H9 (cell line): Measurements from ENCODE around the gene SLC35B4. TPM values are rescaled to one million over a fixed set of nuclear protein-coding genes. Genes with fewer than 3 reads are reported as not detected.

Source experiments
- DNase-seq: peaks from one replicate; pipeline ENCODE4 v3.0.0-alpha.2; 2017
- H2AFZ ChIP-seq: one replicate; pipeline ENCODE4 v1.6.1; 2013; ENCODE audit warnings: mild to moderate bottlenecking, low read length, control low read depth, moderate library complexity
- H2AK5ac ChIP-seq: 2 replicates; pipeline ENCODE4 v1.6.1; 2013; ENCODE audit warnings: low read length, control low read depth, mixed read lengths; ENCODE audit not compliant: insufficient read length
- H2BK120ac ChIP-seq: one replicate; pipeline ENCODE4 v1.6.1; 2013; ENCODE audit warnings: low read depth, mild to moderate bottlenecking, low read length, control low read depth, inconsistent platforms; ENCODE audit not compliant: poor library complexity, severe bottlenecking
- H2BK12ac ChIP-seq: 2 replicates; pipeline ENCODE4 v1.6.1; 2013; ENCODE audit warnings: low read length, control low read depth, mixed read lengths, low read depth; ENCODE audit not compliant: insufficient read length
- H2BK15ac ChIP-seq: 2 replicates; pipeline ENCODE4 v1.6.1; 2013; ENCODE audit warnings: low read depth, low read length, control low read depth
- H2BK20ac ChIP-seq: one replicate; pipeline ENCODE4 v1.6.1; 2013; ENCODE audit warnings: low read depth, mild to moderate bottlenecking, low read length, control low read depth, inconsistent platforms; ENCODE audit not compliant: poor library complexity, severe bottlenecking
- H2BK5ac ChIP-seq: 2 replicates; pipeline ENCODE4 v1.6.1; 2013; ENCODE audit warnings: low read length, control low read depth, mixed read lengths; ENCODE audit not compliant: insufficient read length
- H3K14ac ChIP-seq: 2 replicates; pipeline ENCODE4 v1.6.1; 2013; ENCODE audit warnings: low read length, control low read depth; ENCODE audit not compliant: insufficient read depth
- H3K18ac ChIP-seq: 2 replicates; pipeline ENCODE4 v1.6.1; 2013; ENCODE audit warnings: low read depth, mild to moderate bottlenecking, mixed read lengths, low read length, control low read depth; ENCODE audit not compliant: insufficient read length
- H3K23ac ChIP-seq: 2 replicates; pipeline ENCODE4 v1.6.1; 2013; ENCODE audit warnings: low read length, control low read depth, mixed read lengths, low read depth; ENCODE audit not compliant: insufficient read length
- H3K23me2 ChIP-seq: 2 replicates; pipeline ENCODE4 v1.6.1; 2013; ENCODE audit warnings: low read depth, mild to moderate bottlenecking, mixed read lengths, low read length, control low read depth; ENCODE audit not compliant: insufficient read length, poor library complexity, severe bottlenecking
- H3K27ac ChIP-seq: 2 replicates; pipeline ENCODE4 v1.5.1; 2013; ENCODE audit warnings: low read length, control low read depth, mixed read lengths, low read depth; ENCODE audit not compliant: insufficient read length
- H3K27me3 ChIP-seq: 2 replicates; pipeline ENCODE4 v1.6.1; 2013; ENCODE audit warnings: low read length, control low read depth, inconsistent platforms; ENCODE audit not compliant: insufficient read depth
- H3K4ac ChIP-seq: 2 replicates; pipeline ENCODE4 v1.6.1; 2013; ENCODE audit warnings: low read depth, mild to moderate bottlenecking, control low read depth, inconsistent platforms, low read length, moderate library complexity
- H3K4me1 ChIP-seq: 2 replicates; pipeline ENCODE4 v1.6.1; 2013; ENCODE audit warnings: low read length, control low read depth, inconsistent platforms; ENCODE audit not compliant: insufficient read depth
- H3K4me2 ChIP-seq: 2 replicates; pipeline ENCODE4 v1.6.1; 2013; ENCODE audit warnings: low read length, control low read depth, mixed read lengths; ENCODE audit not compliant: insufficient read length, insufficient read depth
- H3K56ac ChIP-seq: 2 replicates; pipeline ENCODE4 v1.6.1; 2013; ENCODE audit warnings: low read depth, mild to moderate bottlenecking, mixed read lengths, low read length, control low read depth; ENCODE audit not compliant: insufficient read length
- H3K79me1 ChIP-seq: 2 replicates; pipeline ENCODE4 v1.6.1; 2013; ENCODE audit warnings: low read depth, mild to moderate bottlenecking, moderate library complexity, low read length, control low read depth, inconsistent platforms; ENCODE audit not compliant: insufficient read depth, poor library complexity, severe bottlenecking
- H3K79me2 ChIP-seq: 2 replicates; pipeline ENCODE4 v1.6.1; 2013; ENCODE audit warnings: low read length, control low read depth, inconsistent platforms; ENCODE audit not compliant: insufficient read depth
- H3K9ac ChIP-seq: 2 replicates; pipeline ENCODE4 v1.6.1; 2013; ENCODE audit warnings: low read length, control low read depth, mixed read lengths; ENCODE audit not compliant: insufficient read length; ENCODE audit errors: extremely low read depth
- H3K9me3 ChIP-seq: one replicate; pipeline ENCODE4 v1.6.1; 2013; ENCODE audit warnings: low read depth, low read length, inconsistent platforms; ENCODE audit not compliant: control insufficient read depth
- H3T11ph ChIP-seq: one replicate; pipeline ENCODE4 v1.6.1; 2013; ENCODE audit warnings: mild to moderate bottlenecking, low read length, control low read depth, inconsistent platforms
- H4K20me1 ChIP-seq: one replicate; pipeline ENCODE4 v1.6.1; 2013; ENCODE audit not compliant: control insufficient read depth, insufficient read length, insufficient read depth
- H4K5ac ChIP-seq: 2 replicates; pipeline ENCODE4 v1.6.1; 2013; ENCODE audit warnings: low read depth, mild to moderate bottlenecking, mixed read lengths, low read length, control low read depth; ENCODE audit not compliant: insufficient read length
- H4K8ac ChIP-seq: replicated peaks from 2 replicates; pipeline ENCODE4 v1.6.1; 2013; ENCODE audit warnings: low read length, control low read depth, mixed read lengths, low read depth; ENCODE audit not compliant: insufficient read length
- H4K91ac ChIP-seq: 2 replicates; pipeline ENCODE4 v1.6.1; 2013; ENCODE audit warnings: low read depth, mild to moderate bottlenecking, moderate library complexity, mixed read lengths, low read length, control low read depth; ENCODE audit not compliant: insufficient read length
- H3K27ac Mint-ChIP-seq, 3 experiments: 2 replicates in 2 of 3; 3 replicates in 1 of 3; pipeline ENCODE4 v1.8.0; 2020 to 2021; ENCODE audit warnings: mixed read lengths in 3 of 3, mild to moderate bottlenecking in 1 of 3, moderate library complexity in 1 of 3
- H3K27me3 Mint-ChIP-seq: 2 replicates; pipeline ENCODE4 v1.8.0; 2021; ENCODE audit warnings: low read depth, mild to moderate bottlenecking, moderate library complexity, mixed read lengths
- H3K36me3 Mint-ChIP-seq, 3 experiments: 2 replicates in 2 of 3; 3 replicates in 1 of 3; pipeline ENCODE4 v1.8.0; 2020 to 2021; ENCODE audit warnings: low read depth in 3 of 3, mixed read lengths in 3 of 3; ENCODE audit not compliant: insufficient read depth in 1 of 3
- H3K4me1 Mint-ChIP-seq, 2 experiments: 2 replicates each; pipeline ENCODE4 v1.8.0; 2020; ENCODE audit warnings: mixed read lengths in 2 of 2
- H3K4me3 Mint-ChIP-seq, 2 experiments: 2 replicates in 1 of 2; 3 replicates in 1 of 2; pipeline ENCODE4 v1.8.0; 2020 to 2021; ENCODE audit warnings: mild to moderate bottlenecking in 2 of 2, mixed read lengths in 2 of 2, moderate library complexity in 1 of 2
- H3K9me3 Mint-ChIP-seq, 2 experiments: 2 replicates in 1 of 2; 3 replicates in 1 of 2; pipeline ENCODE4 v1.8.0; 2020; ENCODE audit warnings: mild to moderate bottlenecking in 2 of 2, mixed read lengths in 2 of 2, moderate library complexity in 1 of 2
- total RNA-seq: library from RNA; stranded (reverse); gene quantifications from 2 replicates; pipeline ENCODE4 v1.2.1, GENCODE V29; 2021
- TF ChIP-seq, protein P1 (sequence below): fragments of 200-600 bp; sonication (generic); conservative IDR thresholded peaks from 3 replicates; pipeline ENCODE4 v1.8.0; 2021; ENCODE audit warnings: antibody characterized with exemption, mild to moderate bottlenecking

SLC35B4 gene
- total RNA-seq, 1 experiment from 2014 or later = 33.4 TPM

DNA sequence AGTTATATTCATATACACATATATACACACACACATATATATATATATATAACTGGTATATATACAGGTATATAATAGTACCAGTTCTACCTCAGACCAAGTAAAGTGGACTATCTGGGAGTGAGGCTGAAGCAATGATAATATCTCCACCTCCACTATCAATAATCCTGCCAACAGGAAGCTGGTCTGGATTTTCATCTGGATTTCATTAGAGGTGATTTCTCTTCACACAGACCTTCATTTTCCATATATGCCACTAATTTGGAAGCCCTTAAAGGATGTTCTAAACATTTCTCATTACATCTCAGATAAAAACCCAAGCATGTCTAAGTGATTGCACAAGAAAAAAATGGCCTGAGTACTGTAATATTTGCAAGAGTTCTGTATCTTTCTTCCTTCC lies 1.7 kb upstream of the SLC35B4 start:
- no peak overlapping the region for H4K91ac ChIP-seq
- no peak overlapping the region for H4K5ac ChIP-seq
- no peaks in the 10 kb centered on the region for H4K20me1 ChIP-seq
- no peaks in the 10 kb centered on the region for H3K36me3 Mint-ChIP-seq
- DNase-seq = no peak
- no peak overlapping the region for H3K27ac Mint-ChIP-seq
- no peaks in the 10 kb centered on the region for H3K79me2 ChIP-seq
- no peaks in the 10 kb centered on the region for H3K79me1 ChIP-seq
- no peak overlapping the region for H3K14ac ChIP-seq
- H3K9ac ChIP-seq = no peak overlapping the region
- no peaks in the 10 kb centered on the region for H3K27me3 ChIP-seq
- no peak overlapping the region for H4K8ac ChIP-seq
- no peak overlapping the region for H2AK5ac ChIP-seq
- peaks cover 12 to 19% of the 10 kb centered on the region in 2 experiments for H3K4me1 Mint-ChIP-seq
- H2BK120ac ChIP-seq = no peak overlapping the region
- H3K18ac ChIP-seq = no peak overlapping the region
- no peak overlapping the region for H3K4me2 ChIP-seq
- H3K56ac ChIP-seq = no peak overlapping the region
- no peak overlapping the region for H3K4me3 Mint-ChIP-seq
- no peak overlapping the region for H2AFZ ChIP-seq
- H3K23ac ChIP-seq = no peak overlapping the region
- no peaks in the 10 kb centered on the region; a peak in 1 of 5 replicates for H3K9me3 Mint-ChIP-seq
- H2BK12ac ChIP-seq = no peak overlapping the region
- TF ChIP-seq, protein P1, sequence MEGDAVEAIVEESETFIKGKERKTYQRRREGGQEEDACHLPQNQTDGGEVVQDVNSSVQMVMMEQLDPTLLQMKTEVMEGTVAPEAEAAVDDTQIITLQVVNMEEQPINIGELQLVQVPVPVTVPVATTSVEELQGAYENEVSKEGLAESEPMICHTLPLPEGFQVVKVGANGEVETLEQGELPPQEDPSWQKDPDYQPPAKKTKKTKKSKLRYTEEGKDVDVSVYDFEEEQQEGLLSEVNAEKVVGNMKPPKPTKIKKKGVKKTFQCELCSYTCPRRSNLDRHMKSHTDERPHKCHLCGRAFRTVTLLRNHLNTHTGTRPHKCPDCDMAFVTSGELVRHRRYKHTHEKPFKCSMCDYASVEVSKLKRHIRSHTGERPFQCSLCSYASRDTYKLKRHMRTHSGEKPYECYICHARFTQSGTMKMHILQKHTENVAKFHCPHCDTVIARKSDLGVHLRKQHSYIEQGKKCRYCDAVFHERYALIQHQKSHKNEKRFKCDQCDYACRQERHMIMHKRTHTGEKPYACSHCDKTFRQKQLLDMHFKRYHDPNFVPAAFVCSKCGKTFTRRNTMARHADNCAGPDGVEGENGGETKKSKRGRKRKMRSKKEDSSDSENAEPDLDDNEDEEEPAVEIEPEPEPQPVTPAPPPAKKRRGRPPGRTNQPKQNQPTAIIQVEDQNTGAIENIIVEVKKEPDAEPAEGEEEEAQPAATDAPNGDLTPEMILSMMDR = no peak
- peaks cover 5% of the 10 kb centered on the region for H3K27me3 Mint-ChIP-seq
- H3K4ac ChIP-seq = no peak overlapping the region
- H2BK15ac ChIP-seq = no peak overlapping the region
- no peaks in the 10 kb centered on the region for H3K9me3 ChIP-seq
- peaks cover 5% of the 10 kb centered on the region for H3K23me2 ChIP-seq
- H3T11ph ChIP-seq = no peak overlapping the region
- H2BK20ac ChIP-seq = no peak overlapping the region
- no peak overlapping the region for H2BK5ac ChIP-seq
- H3K4me1 ChIP-seq = 0 out of 2 replicates have a peak, but pooled peaks cover 2% of the 10 kb centered on the region
- H3K27ac ChIP-seq = no peak overlapping the region
